Measurements from ENCODE around the gene DENND4B. TPM values are rescaled to one million over a fixed set of nuclear protein-coding genes. Genes with fewer than 3 reads are reported as not detected.
"Not testable (repeated sequence)": the region's sequence is repeated elsewhere in the genome, so short reads cannot be mapped to it uniquely, and the experiment has no call there.

The DENND4B gene
- total RNA-seq, 6 experiments from 2014 or later = 20.5 to 26.6 (median 23.4) TPM

DNA sequence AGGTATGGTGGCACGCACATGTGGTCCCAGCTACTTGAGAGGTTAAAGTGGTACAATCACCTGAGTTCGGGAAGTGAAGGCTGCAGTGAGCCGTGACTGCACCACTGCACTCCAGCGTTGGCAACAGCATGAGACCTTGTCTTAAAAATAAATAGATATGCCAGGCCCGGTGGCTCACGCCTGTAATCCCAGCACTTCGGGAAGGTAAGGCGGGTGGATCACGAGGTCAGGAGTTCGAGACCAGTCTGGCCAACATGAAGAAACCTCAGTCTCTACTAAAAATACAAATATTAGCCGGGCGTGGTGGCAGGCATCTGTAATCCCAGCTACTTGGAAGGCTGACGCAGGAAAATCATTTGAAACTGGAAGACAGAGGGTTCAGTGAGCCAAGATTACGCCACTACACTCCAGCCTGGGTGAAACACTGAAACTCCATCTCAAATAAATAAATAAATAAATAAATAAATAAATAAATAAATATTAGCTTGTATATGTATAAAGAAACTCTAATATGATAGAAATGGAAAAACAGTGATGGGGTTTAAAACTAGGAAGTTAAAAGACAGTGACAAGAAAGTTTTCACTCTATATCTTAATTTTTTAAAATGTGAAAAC lies 42.6 kb downstream of the DENND4B start:
- H3K27ac Mint-ChIP-seq = no peak overlapping the region
- H3K27me3 Mint-ChIP-seq (ENCODE audit: insufficient read depth) = no peaks in the 10 kb centered on the region
- H3K9me3 Mint-ChIP-seq = no peaks in the 10 kb centered on the region
- no peak overlapping the region for H3K4me3 Mint-ChIP-seq
- H3K4me1 Mint-ChIP-seq (ENCODE audit: low read depth) = peaks cover 7% of the 10 kb centered on the region; the same call in 1 of the 2 replicates
- H3K36me3 Mint-ChIP-seq (ENCODE audit: low read depth) = peaks cover 7% of the 10 kb centered on the region
- TF ChIP-seq CTCF (IDR thresholded peaks at IDR 0.05) = no peak
- no peak for DNase-seq

DNA sequence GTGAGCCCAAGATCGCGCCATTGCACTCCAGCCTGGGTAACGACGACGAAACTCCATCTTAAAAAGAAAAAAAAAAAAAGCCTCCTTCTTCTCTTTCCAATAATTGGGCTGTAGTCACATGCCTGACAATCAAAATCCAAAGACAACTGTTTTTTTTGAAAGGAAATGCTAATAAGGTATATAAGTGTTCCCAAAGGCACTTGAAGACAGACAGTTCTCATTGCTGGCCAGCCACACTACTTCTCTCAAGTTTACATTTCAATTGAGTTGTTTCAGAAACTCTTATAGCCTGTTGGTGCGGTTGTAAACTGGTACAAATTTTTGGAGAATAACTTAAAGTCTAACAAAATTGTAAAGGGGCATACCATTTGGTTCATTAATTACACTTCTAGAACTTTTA lies 47.0 kb downstream of the DENND4B start:
- TF ChIP-seq CTCF (IDR thresholded peaks at IDR 0.05) = no peak
- Mint-ChIP-seq H3K27ac (no peak overlapping the region), H3K4me1 (ENCODE audit: low read depth) (peaks cover 9% of the 10 kb centered on the region), H3K9me3 (no peaks in the 10 kb centered on the region), H3K36me3 (ENCODE audit: low read depth) (peaks cover 5% of the 10 kb centered on the region; the same call in 1 of the 2 replicates), H3K27me3 (ENCODE audit: insufficient read depth) (no peaks in the 10 kb centered on the region), H3K4me3 (no peak overlapping the region)
- DNase-seq = no peak

GRCh38 chr1:153895866-153896265 lies 50.7 kb downstream of the DENND4B start:
- not testable (repeated sequence) for H3K4me1 Mint-ChIP-seq (ENCODE audit: low read depth); H3K4me3 Mint-ChIP-seq; H3K27me3 Mint-ChIP-seq (ENCODE audit: insufficient read depth); H3K36me3 Mint-ChIP-seq (ENCODE audit: low read depth); DNase-seq; H3K9me3 Mint-ChIP-seq
- H3K27ac Mint-ChIP-seq = 0 out of 2 replicates have a peak overlapping the region, but pooled peaks have one; percentile 4

DNA sequence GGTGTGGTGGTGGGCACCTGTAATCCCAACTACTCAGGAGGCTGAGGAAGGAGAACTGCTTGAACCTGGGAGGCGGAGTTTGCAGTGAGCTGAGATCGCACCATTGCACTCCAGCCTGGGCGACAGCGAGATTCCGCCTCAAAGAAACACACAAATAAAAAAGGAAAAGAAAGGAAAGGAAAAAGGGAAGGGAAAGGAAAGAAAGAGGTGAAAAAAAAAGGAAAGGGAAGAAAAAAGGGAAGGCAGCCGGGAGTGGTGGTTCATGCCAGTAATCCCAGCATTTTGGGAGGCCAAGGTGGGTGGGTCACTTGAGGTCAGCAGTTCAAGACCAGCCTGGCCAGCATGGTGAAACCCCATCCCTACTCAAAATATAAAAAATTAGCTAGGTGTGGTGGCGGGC lies 55.5 kb downstream of the DENND4B start:
- H3K27me3 Mint-ChIP-seq (ENCODE audit: insufficient read depth); H3K9me3 Mint-ChIP-seq; H3K36me3 Mint-ChIP-seq (ENCODE audit: low read depth); DNase-seq; H3K27ac Mint-ChIP-seq; H3K4me3 Mint-ChIP-seq: not testable (repeated sequence)
- peaks cover 20% of the 10 kb centered on the region for H3K4me1 Mint-ChIP-seq (ENCODE audit: low read depth)

GRCh38 chr1:153888533-153888932 lies 58.0 kb downstream of the DENND4B start:
- Mint-ChIP-seq H3K36me3 (ENCODE audit: low read depth) (peaks cover 5% of the 10 kb centered on the region; the same call in 1 of the 2 replicates), H3K27me3 (ENCODE audit: insufficient read depth) (no peaks in the 10 kb centered on the region), H3K4me3 (no peak overlapping the region)

GRCh38 chr1:153886127-153886526 lies 60.4 kb downstream of the DENND4B start:
- Mint-ChIP-seq H3K27me3 (ENCODE audit: insufficient read depth) (no peaks in the 10 kb centered on the region), H3K4me3 (no peak overlapping the region), H3K4me1 (ENCODE audit: low read depth) (peaks cover 17% of the 10 kb centered on the region), H3K36me3 (ENCODE audit: low read depth) (peaks cover 5% of the 10 kb centered on the region; the same call in 1 of the 2 replicates), H3K27ac (no peak overlapping the region), H3K9me3 (no peaks in the 10 kb centered on the region)
- no peak for DNase-seq
- no peak for TF ChIP-seq CTCF (IDR thresholded peaks at IDR 0.05)

More at GRCh38 chr1:153888533-153888932, 58.0 kb downstream of the DENND4B start:
- no peak overlapping the region for H3K27ac Mint-ChIP-seq
- peaks cover 17% of the 10 kb centered on the region for H3K4me1 Mint-ChIP-seq (ENCODE audit: low read depth)
- no peaks in the 10 kb centered on the region for H3K9me3 Mint-ChIP-seq
- no peak for DNase-seq
- TF ChIP-seq CTCF (IDR thresholded peaks at IDR 0.05) = no peak
